Inferior parietal cortex (tissue), 1 donor: ENCODE measurements around the gene PRCP.
"Not testable (repeated sequence)": the region's sequence is repeated elsewhere in the genome, so short reads cannot be mapped to it uniquely, and the experiment has no call there.

Experiments used
- DNase-seq: peaks from one replicate; pipeline ENCODE4 v3.0.0-alpha.2; 2016; ENCODE audit errors: extremely low spot score

PRCP gene

GRCh38 chr11:82900277-82901164 lies at the start of gene PRCP:
Gene PRCP (minus strand): TSS chr11:82900430. CDS start chr11:82900402, 28 bp downstream.
- DNase-seq, result peak; percentile 72

GRCh38 chr11:82949352-82949751 lies 49.1 kb upstream of the PRCP start:
- no peak for DNase-seq

- DNase-seq, result no peak
Measured at GRCh38 chr11:82945682-82946081, 45.5 kb upstream of the PRCP start.

- DNase-seq, result not testable (repeated sequence)
Measured at GRCh38 chr11:82945041-82945440, 44.8 kb upstream of the PRCP start.

- no peak for DNase-seq
Measured at GRCh38 chr11:82944198-82944597, 44.0 kb upstream of the PRCP start.

GRCh38 chr11:82943430-82943829 lies 43.2 kb upstream of the PRCP start:
- not testable (repeated sequence) for DNase-seq

- DNase-seq, result no peak
Measured at GRCh38 chr11:82942376-82942775, 42.1 kb upstream of the PRCP start.

- DNase-seq, result no peak
Measured at GRCh38 chr11:82939456-82939855, 39.2 kb upstream of the PRCP start.

- DNase-seq, result no peak
Measured at GRCh38 chr11:82937554-82937953, 37.3 kb upstream of the PRCP start.

- no peak for DNase-seq
Measured at GRCh38 chr11:82936261-82936660, 36.0 kb upstream of the PRCP start.

GRCh38 chr11:82932564-82932963 lies 32.3 kb upstream of the PRCP start:
- DNase-seq, result no peak

- DNase-seq, result no peak
Measured at GRCh38 chr11:82930734-82931133, 30.5 kb upstream of the PRCP start.

- no peak for DNase-seq
Measured at GRCh38 chr11:82930229-82930628, 30.0 kb upstream of the PRCP start.

- DNase-seq, result no peak
Measured at GRCh38 chr11:82929121-82929520, 28.9 kb upstream of the PRCP start.

- peak; percentile 74 for DNase-seq
Measured at GRCh38 chr11:82927264-82927880, 27.1 kb upstream of the PRCP start.

GRCh38 chr11:82924522-82925224 lies 24.4 kb upstream of the PRCP start:
- DNase-seq, result no peak

GRCh38 chr11:82922396-82923173 lies 22.4 kb upstream of the PRCP start:
- DNase-seq, result not testable (repeated sequence)

GRCh38 chr11:82920227-82920626 lies 20.0 kb upstream of the PRCP start:
- DNase-seq, result not testable (repeated sequence)

GRCh38 chr11:82919786-82920185 lies 19.6 kb upstream of the PRCP start:
- DNase-seq, result not testable (repeated sequence)

- DNase-seq, result no peak
Measured at GRCh38 chr11:82909015-82909640, 8.9 kb upstream of the PRCP start.

- DNase-seq, result no peak
Measured at GRCh38 chr11:82908311-82908710, 8.1 kb upstream of the PRCP start.
